HCT116 (cell line): ENCODE results near the gene CCDC32. TPM values are rescaled to one million over a fixed set of nuclear protein-coding genes. Genes with fewer than 3 reads are reported as not detected.
A peak's percentile ranks its signal among the peaks of the same experiment; 100 is the strongest.

ENCODE experiments used
- ATAC-seq: fragments of 200-7000 bp; cut with Tn5 transposase; 2 replicates; pipeline ENCODE4 v1.9.1; 2020; ENCODE audit warnings: mild to moderate bottlenecking, moderate library complexity
- BruUV-seq: library from RNA; stranded (reverse); fragments of 400-500 nt; replicated peaks from 2 replicates; lab custom pipeline; 2021; lab: Mats Ljungman, UMichigan
- CTCF ChIA-PET: fragments of 300-600 bp; sonication (Branson Sonifier 250); formaldehyde crosslinking; loops from one replicate; lab custom pipeline; 2021; ENCODE audit warnings: antibody characterized with exemption; lab: Charles Lee
- POLR2A ChIA-PET: fragments of 300-600, 350-600 bp; sonication (Branson Sonifier 250); formaldehyde crosslinking; loops from one replicate; lab custom pipeline; 2021; ENCODE audit warnings: antibody characterized with exemption; lab: Charles Lee
- RAD21 ChIA-PET, 2 experiments: fragments of 300-600 bp; sonication (Branson Sonifier 250); formaldehyde crosslinking; loops; one replicate each; lab custom pipeline; 2023; ENCODE audit warnings: low total read pairs in 2 of 2; ENCODE audit not compliant: uncharacterized antibody in 2 of 2, unreplicated experiment in 2 of 2, low non-redundant PET in 1 of 2; lab: Charles Lee
- DNase-seq: peaks from one replicate; pipeline ENCODE4 v3.0.0-alpha.2; 2010; ENCODE audit warnings: low read depth, low spot score
- H2AFZ ChIP-seq: fragments of 200-600 bp; shearing (Covaris generic), sonication (generic); 2 replicates; pipeline ENCODE4 v1.6.1; 2017; ENCODE audit warnings: low read depth, mixed run types, mixed read lengths, antibody characterized with exemption, low read length; ENCODE audit not compliant: poor library complexity, severe bottlenecking
- H3K27ac ChIP-seq: 2 replicates; pipeline ENCODE4 v1.5.1; 2012; ENCODE audit warnings: low read depth, low read length
- H3K27me3 ChIP-seq: fragments of 200-600 bp; sonication (generic); 2 replicates; pipeline ENCODE4 v1.6.1; 2016; ENCODE audit warnings: mixed run types, low read length, mixed read lengths; ENCODE audit not compliant: insufficient read depth
- H3K36me3 ChIP-seq, 2 experiments: fragments of 200-500 bp in 1 of 2; fragments of 200-600 bp in 1 of 2; sonication (Bioruptor generic) in 1 of 2; sonication (generic) in 1 of 2; 2 replicates each; pipeline versions ENCODE4 v1.5.1 to v1.6.1; 2014 to 2016; ENCODE audit warnings: low read length in 2 of 2, inconsistent platforms in 1 of 2, mixed read lengths in 1 of 2, mixed run types in 1 of 2; ENCODE audit not compliant: insufficient read depth in 2 of 2, control insufficient read depth in 1 of 2
- H3K4me1 ChIP-seq, 2 experiments: fragments of 200-600 bp in 1 of 2; sonication (generic) in 1 of 2; 2 replicates each; pipeline versions ENCODE4 v1.5.1 to v1.6.1; 2012 to 2017; ENCODE audit warnings: low read length in 2 of 2, inconsistent platforms in 1 of 2, mild to moderate bottlenecking in 1 of 2, mixed read lengths in 1 of 2, mixed run types in 1 of 2, moderate library complexity in 1 of 2; ENCODE audit not compliant: insufficient read depth in 2 of 2, control insufficient read depth in 1 of 2
- H3K4me2 ChIP-seq: fragments of 200-600 bp; sonication (generic); 2 replicates; pipeline ENCODE4 v1.6.1; 2017; ENCODE audit warnings: mixed run types, low read length, mixed read lengths
- H3K4me3 ChIP-seq, 2 experiments: fragments of 200-600 bp in 1 of 2; sonication (generic) in 1 of 2; replicated peaks in 1 of 2; 2 replicates each; pipeline ENCODE4 v1.5.1; 2011 to 2016; ENCODE audit warnings: low read length in 2 of 2, control low read depth in 1 of 2, low read depth in 1 of 2, mild to moderate bottlenecking in 1 of 2, mixed read lengths in 1 of 2, mixed run types in 1 of 2
- H3K79me2 ChIP-seq: fragments of 200-600 bp; sonication (generic); 2 replicates; pipeline ENCODE4 v1.6.1; 2017; ENCODE audit warnings: mild to moderate bottlenecking, mixed run types, low read length, moderate library complexity, mixed read lengths; ENCODE audit not compliant: insufficient read depth
- H3K9ac ChIP-seq: fragments of 200-600 bp; sonication (generic); 2 replicates; pipeline ENCODE4 v1.6.1; 2016; ENCODE audit warnings: low read length, mixed read lengths
- H3K9me2 ChIP-seq: fragments of 200-600 bp; sonication (generic), shearing (Covaris generic); 2 replicates; pipeline ENCODE4 v1.6.1; 2017; ENCODE audit warnings: mixed run types, mild to moderate bottlenecking, moderate library complexity; ENCODE audit not compliant: insufficient read depth
- H3K9me3 ChIP-seq, 2 experiments: fragments of 200-500 bp in 1 of 2; fragments of 200-600 bp in 1 of 2; sonication (Bioruptor generic) in 1 of 2; sonication (generic) in 1 of 2; 2 replicates each; pipeline ENCODE4 v1.6.1; 2014 to 2017; ENCODE audit warnings: low read length in 2 of 2, mixed read lengths in 2 of 2, inconsistent platforms in 1 of 2, low read depth in 1 of 2, mild to moderate bottlenecking in 1 of 2, mixed run types in 1 of 2, moderate library complexity in 1 of 2; ENCODE audit not compliant: control insufficient read depth in 1 of 2, insufficient read depth in 1 of 2
- H4K20me1 ChIP-seq: fragments of 200-600 bp; sonication (generic), shearing (Covaris generic); 2 replicates; pipeline ENCODE4 v1.6.1; 2017; ENCODE audit warnings: mixed run types, mild to moderate bottlenecking, moderate library complexity; ENCODE audit not compliant: insufficient read depth
- ATF3 ChIP-seq: IDR thresholded peaks from 2 replicates; pipeline ENCODE4 v1.6.1; 2012
- CBX3 ChIP-seq: IDR thresholded peaks from 2 replicates; pipeline ENCODE4 v1.6.1; 2012; ENCODE audit warnings: low read depth
- CEBPB ChIP-seq: IDR thresholded peaks from 2 replicates; pipeline ENCODE4 v1.6.1; 2012; ENCODE audit warnings: low read depth
- EGR1 ChIP-seq: IDR thresholded peaks from 2 replicates; pipeline ENCODE4 v1.6.1; 2012; ENCODE audit warnings: low read depth
- EZH2 ChIP-seq: fragments of 200-600 bp; sonication (generic); IDR thresholded peaks from 2 replicates; pipeline ENCODE4 v1.6.1; 2017; ENCODE audit warnings: antibody characterized with exemption, mixed run types
- EZH2phosphoT487 ChIP-seq: fragments of 200-600 bp; IDR thresholded peaks from 2 replicates; pipeline ENCODE4 v1.6.1; 2018; ENCODE audit warnings: antibody characterized with exemption, borderline replicate concordance
- FOSL1 ChIP-seq: IDR thresholded peaks from 2 replicates; pipeline ENCODE4 v1.6.1; 2012; ENCODE audit warnings: low read depth
- JUND ChIP-seq: IDR thresholded peaks from 2 replicates; pipeline ENCODE4 v1.6.1; 2012
- POLR2A ChIP-seq: IDR thresholded peaks from 2 replicates; pipeline ENCODE4 v1.7.0; 2011; ENCODE audit warnings: borderline replicate concordance; ENCODE audit not compliant: insufficient read depth, insufficient read length; ENCODE audit errors: extremely low read depth
- POLR2AphosphoS5 ChIP-seq: IDR thresholded peaks from 2 replicates; pipeline ENCODE4 v1.6.1; 2011; ENCODE audit warnings: mild to moderate bottlenecking, low read depth, low read length, moderate library complexity
- RAD21 ChIP-seq: IDR thresholded peaks from 2 replicates; pipeline ENCODE4 v1.6.1; 2012; ENCODE audit warnings: low read depth, mild to moderate bottlenecking
- REST ChIP-seq: IDR thresholded peaks from 2 replicates; pipeline ENCODE4 v1.6.1; 2012; ENCODE audit warnings: low read depth
- SIN3A ChIP-seq: IDR thresholded peaks from 2 replicates; pipeline ENCODE4 v1.6.1; 2012; ENCODE audit warnings: low read depth
- SP1 ChIP-seq: IDR thresholded peaks from 2 replicates; pipeline ENCODE4 v1.6.1; 2012; ENCODE audit warnings: low read depth
- YY1 ChIP-seq: IDR thresholded peaks from 2 replicates; pipeline ENCODE4 v1.6.1; 2011; ENCODE audit warnings: low read length, low read depth, moderate library complexity, mild to moderate bottlenecking; ENCODE audit not compliant: insufficient replicate concordance; ENCODE audit errors: extremely low read depth
- ZFX ChIP-seq: fragments of 450-650 bp; IDR thresholded peaks from 2 replicates; pipeline ENCODE4 v1.6.1; 2017
- ZNF274 ChIP-seq: fragments of 200-500 bp; sonication (Bioruptor generic); IDR thresholded peaks from 2 replicates; pipeline ENCODE4 v1.6.1; 2014; ENCODE audit warnings: mild to moderate bottlenecking, low read depth, low read length, inconsistent platforms
- intact Hi-C: fragments of 100-400 bp; cut with micrococcal nuclease; formaldehyde crosslinking; loops from 2 replicates; pipeline ENCODE4 v1.10.0; 2022
- total RNA-seq: library from RNA; stranded (reverse); gene quantifications from one replicate; pipeline ENCODE4 v1.2.1, GENCODE V29; 2021; ENCODE audit not compliant: unreplicated experiment
- TF ChIP-seq, protein P1 (sequence below): IDR thresholded peaks from 2 replicates; pipeline ENCODE4 v1.6.1; 2012
- TF ChIP-seq, protein P2 (sequence below), 3 experiments: fragments of 200-600 bp in 1 of 3; sonication (generic) in 1 of 3; IDR thresholded peaks in 2 of 3; conservative IDR thresholded peaks in 1 of 3; 2 replicates each; pipeline ENCODE4 v1.5.1; 2012 to 2017; ENCODE audit warnings: low read depth in 2 of 3, low read length in 2 of 3, antibody characterized with exemption in 1 of 3, borderline replicate concordance in 1 of 3, control low read depth in 1 of 3, mild to moderate bottlenecking in 1 of 3, mixed read lengths in 1 of 3, mixed run types in 1 of 3, moderate library complexity in 1 of 3; ENCODE audit not compliant: insufficient read depth in 1 of 3
- TF ChIP-seq, protein P3 (sequence below): IDR thresholded peaks from 2 replicates; pipeline ENCODE4 v1.6.1; 2011; ENCODE audit warnings: mild to moderate bottlenecking, low read length, moderate library complexity; ENCODE audit not compliant: insufficient replicate concordance; ENCODE audit errors: extremely low read depth

CCDC32 gene
- total RNA-seq, 1 experiment from 2014 or later: 18.6 TPM

- no peaks in the 10 kb centered on the region for H3K36me3 ChIP-seq
- H3K79me2 ChIP-seq: no peaks in the 10 kb centered on the region
- ChIA-PET POLR2A (no interaction called here), CTCF (no interaction called here), RAD21 (no interaction called here)
- H3K4me3 ChIP-seq: peak overlapping the region; percentile 42 to 56
- ATAC-seq (peak; percentile 75), DNase-seq (no peak)
- H3K9me3 ChIP-seq: no peaks in the 10 kb centered on the region
- no peaks in the 10 kb centered on the region for H3K27me3 ChIP-seq
- BruUV-seq: no TSS peak
- H2AFZ ChIP-seq: peak overlapping the region; percentile 67
- intact Hi-C loops: no loop called here
- peak overlapping the region; percentile 53 for H3K9ac ChIP-seq
- H4K20me1 ChIP-seq: no peaks in the 10 kb centered on the region
- H3K4me1 ChIP-seq: peaks cover 12 to 27% of the 10 kb centered on the region in 2 experiments
- no peaks in the 10 kb centered on the region for H3K9me2 ChIP-seq
- peak overlapping the region; percentile 19; the same call in 1 of the 2 replicates for H3K27ac ChIP-seq
- H3K4me2 ChIP-seq: peak overlapping the region; percentile 88
- TF ChIP-seq FOSL1 (no peak), CEBPB (peak; percentile 59), RAD21 (no peak), JUND (no peak), YY1 (peak; percentile 34), EZH2 (no peak), ZNF274 (no peak), POLR2AphosphoS5 (peak; percentile 73), SIN3A (0 out of 2 replicates have a peak, but pooled peaks have one; percentile 15), SP1 (no peak), EGR1 (no peak), ATF3 (peak; percentile 89), ZFX (peak; percentile 92), REST (no peak), POLR2A (peak; percentile 83), EZH2phosphoT487 (no peak), CBX3 (peak; percentile 24; the same call in 1 of the 2 replicates)
- TF ChIP-seq, protein P1, sequence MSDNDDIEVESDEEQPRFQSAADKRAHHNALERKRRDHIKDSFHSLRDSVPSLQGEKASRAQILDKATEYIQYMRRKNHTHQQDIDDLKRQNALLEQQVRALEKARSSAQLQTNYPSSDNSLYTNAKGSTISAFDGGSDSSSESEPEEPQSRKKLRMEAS: no peak; the same call in 1 of the 2 replicates
- TF ChIP-seq, protein P2, sequence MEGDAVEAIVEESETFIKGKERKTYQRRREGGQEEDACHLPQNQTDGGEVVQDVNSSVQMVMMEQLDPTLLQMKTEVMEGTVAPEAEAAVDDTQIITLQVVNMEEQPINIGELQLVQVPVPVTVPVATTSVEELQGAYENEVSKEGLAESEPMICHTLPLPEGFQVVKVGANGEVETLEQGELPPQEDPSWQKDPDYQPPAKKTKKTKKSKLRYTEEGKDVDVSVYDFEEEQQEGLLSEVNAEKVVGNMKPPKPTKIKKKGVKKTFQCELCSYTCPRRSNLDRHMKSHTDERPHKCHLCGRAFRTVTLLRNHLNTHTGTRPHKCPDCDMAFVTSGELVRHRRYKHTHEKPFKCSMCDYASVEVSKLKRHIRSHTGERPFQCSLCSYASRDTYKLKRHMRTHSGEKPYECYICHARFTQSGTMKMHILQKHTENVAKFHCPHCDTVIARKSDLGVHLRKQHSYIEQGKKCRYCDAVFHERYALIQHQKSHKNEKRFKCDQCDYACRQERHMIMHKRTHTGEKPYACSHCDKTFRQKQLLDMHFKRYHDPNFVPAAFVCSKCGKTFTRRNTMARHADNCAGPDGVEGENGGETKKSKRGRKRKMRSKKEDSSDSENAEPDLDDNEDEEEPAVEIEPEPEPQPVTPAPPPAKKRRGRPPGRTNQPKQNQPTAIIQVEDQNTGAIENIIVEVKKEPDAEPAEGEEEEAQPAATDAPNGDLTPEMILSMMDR (IDR thresholded peaks at IDR 0.05 in 2 of 3, conservative IDR thresholded peaks at IDR 0.05 in 1 of 3; ENCODE audit: borderline replicate concordance in 1 of 3, insufficient read depth in 1 of 3, low read depth in 2 of 3, low read length in 2 of 3): no peak
- TF ChIP-seq, protein P3, sequence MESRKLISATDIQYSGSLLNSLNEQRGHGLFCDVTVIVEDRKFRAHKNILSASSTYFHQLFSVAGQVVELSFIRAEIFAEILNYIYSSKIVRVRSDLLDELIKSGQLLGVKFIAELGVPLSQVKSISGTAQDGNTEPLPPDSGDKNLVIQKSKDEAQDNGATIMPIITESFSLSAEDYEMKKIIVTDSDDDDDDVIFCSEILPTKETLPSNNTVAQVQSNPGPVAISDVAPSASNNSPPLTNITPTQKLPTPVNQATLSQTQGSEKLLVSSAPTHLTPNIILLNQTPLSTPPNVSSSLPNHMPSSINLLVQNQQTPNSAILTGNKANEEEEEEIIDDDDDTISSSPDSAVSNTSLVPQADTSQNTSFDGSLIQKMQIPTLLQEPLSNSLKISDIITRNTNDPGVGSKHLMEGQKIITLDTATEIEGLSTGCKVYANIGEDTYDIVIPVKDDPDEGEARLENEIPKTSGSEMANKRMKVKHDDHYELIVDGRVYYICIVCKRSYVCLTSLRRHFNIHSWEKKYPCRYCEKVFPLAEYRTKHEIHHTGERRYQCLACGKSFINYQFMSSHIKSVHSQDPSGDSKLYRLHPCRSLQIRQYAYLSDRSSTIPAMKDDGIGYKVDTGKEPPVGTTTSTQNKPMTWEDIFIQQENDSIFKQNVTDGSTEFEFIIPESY: no peak
Observed at GRCh38 chr15:40511472-40512133, 53.2 kb downstream of the CCDC32 start.
